GM12891 (cell line): ENCODE results near the gene CPXM1.

Experiments
- POLR2A ChIP-seq: IDR thresholded peaks from 2 replicates; pipeline ENCODE4 v1.6.1; 2011; ENCODE audit warnings: low read depth, low read length, control low read depth
- POU2F2 ChIP-seq: IDR thresholded peaks from 2 replicates; pipeline ENCODE4 v1.6.1; 2011; ENCODE audit warnings: low read depth, mild to moderate bottlenecking, control low read depth, low read length, moderate library complexity

DNA sequence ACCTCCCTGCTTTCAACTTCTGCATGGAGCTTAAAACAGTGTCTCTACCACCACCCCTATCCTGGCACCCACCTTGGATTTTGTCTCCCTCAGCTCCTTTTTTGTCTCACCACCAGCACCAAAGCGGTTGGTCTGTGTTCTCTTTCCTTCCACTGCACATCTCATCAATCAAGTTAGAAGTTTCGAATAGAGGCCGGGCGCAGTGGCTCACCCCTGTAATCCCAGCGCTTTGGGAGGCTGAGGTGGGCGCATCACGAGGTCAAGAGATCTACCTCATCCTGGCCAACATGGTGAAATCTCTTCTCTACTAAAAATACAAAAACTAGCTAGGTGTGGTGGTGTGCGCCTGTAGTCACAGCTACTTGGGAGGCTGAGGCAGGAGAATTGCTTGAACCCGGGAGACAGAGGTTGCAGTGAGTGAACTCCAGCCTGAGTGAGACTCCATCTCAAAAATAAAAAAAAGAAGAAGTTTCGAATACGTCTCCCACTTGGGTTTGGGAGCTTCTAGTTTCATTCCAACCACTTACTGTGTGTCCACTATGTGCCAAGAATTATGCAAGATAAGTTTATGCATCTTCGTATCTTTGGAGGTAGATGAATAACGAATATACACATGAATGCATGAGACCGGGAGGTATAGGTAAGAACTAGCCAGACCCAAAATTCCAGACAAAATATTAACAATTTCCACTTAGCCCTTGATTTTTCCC lies 34.1 kb upstream of the CPXM1 start:
- TF ChIP-seq POLR2A (no peak), POU2F2 (no peak)
